BE2C (cell line): ENCODE data around the gene MYCN.
"Not testable (repeated sequence)": the region's sequence is repeated elsewhere in the genome, so short reads cannot be mapped to it uniquely, and the experiment has no call there.

Experiments used
- DNase-seq: peaks from one replicate; pipeline ENCODE4 v3.0.0-alpha.2; 2020
- H3K27me3 ChIP-seq: fragments of 250-450 bp; sonication (Bioruptor Pico); 2 replicates; pipeline ENCODE4 v1.5.1; 2020; ENCODE audit warnings: mild to moderate bottlenecking
- H3K36me3 ChIP-seq: fragments of 250-450 bp; sonication (Bioruptor Pico); 2 replicates; pipeline ENCODE4 v1.5.1; 2020; ENCODE audit warnings: mild to moderate bottlenecking
- H3K4me1 ChIP-seq: fragments of 250-450 bp; sonication (Bioruptor Pico); 2 replicates; pipeline ENCODE4 v1.5.1; 2020
- H3K4me3 ChIP-seq: 2 replicates; pipeline ENCODE4 v1.5.1; 2011; ENCODE audit warnings: low read depth, low read length
- H3K9me3 ChIP-seq: fragments of 250-450 bp; sonication (Bioruptor Pico); 2 replicates; pipeline ENCODE4 v1.5.1; 2020
- TF ChIP-seq, protein P1 (sequence below): IDR thresholded peaks from 2 replicates; pipeline ENCODE4 v1.5.1; 2012; ENCODE audit warnings: mild to moderate bottlenecking, low read depth, low read length

The MYCN gene

DNA sequence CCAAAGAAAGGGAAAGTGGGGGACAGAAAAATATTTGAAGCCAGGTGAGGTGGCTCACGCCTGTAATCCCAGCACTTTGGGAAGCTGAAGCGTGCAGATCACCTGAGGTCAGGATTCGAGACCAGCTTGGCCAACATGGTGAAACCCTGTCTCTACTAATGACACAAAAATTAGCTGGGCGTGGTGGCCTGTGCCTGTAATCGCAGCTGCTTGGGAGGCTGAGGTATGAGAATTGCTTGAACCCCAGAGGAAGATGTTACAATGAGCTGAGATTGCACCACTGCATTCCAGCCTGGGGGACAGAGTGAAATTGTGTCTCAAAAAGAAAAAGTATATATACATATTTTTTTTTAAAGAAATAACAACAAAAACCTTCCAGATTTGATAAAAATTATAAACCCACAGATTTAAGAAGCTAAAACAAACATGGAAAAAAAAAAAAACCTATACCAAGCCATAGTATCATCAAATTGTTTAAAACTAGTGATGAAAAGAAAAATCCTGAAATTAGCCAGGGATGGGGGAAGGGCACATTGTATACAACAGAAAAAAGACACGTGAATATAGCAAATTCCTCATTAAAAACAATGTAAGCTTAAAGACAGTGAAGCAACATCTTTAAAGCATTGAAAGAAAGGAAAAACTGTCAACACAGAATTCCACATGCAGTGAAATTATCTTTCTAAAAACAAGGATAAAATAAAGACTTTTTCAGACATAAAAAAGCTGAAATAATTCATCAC lies 40.4 kb upstream of the MYCN start:
- TF ChIP-seq, protein P1, sequence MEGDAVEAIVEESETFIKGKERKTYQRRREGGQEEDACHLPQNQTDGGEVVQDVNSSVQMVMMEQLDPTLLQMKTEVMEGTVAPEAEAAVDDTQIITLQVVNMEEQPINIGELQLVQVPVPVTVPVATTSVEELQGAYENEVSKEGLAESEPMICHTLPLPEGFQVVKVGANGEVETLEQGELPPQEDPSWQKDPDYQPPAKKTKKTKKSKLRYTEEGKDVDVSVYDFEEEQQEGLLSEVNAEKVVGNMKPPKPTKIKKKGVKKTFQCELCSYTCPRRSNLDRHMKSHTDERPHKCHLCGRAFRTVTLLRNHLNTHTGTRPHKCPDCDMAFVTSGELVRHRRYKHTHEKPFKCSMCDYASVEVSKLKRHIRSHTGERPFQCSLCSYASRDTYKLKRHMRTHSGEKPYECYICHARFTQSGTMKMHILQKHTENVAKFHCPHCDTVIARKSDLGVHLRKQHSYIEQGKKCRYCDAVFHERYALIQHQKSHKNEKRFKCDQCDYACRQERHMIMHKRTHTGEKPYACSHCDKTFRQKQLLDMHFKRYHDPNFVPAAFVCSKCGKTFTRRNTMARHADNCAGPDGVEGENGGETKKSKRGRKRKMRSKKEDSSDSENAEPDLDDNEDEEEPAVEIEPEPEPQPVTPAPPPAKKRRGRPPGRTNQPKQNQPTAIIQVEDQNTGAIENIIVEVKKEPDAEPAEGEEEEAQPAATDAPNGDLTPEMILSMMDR, result no peak

DNA sequence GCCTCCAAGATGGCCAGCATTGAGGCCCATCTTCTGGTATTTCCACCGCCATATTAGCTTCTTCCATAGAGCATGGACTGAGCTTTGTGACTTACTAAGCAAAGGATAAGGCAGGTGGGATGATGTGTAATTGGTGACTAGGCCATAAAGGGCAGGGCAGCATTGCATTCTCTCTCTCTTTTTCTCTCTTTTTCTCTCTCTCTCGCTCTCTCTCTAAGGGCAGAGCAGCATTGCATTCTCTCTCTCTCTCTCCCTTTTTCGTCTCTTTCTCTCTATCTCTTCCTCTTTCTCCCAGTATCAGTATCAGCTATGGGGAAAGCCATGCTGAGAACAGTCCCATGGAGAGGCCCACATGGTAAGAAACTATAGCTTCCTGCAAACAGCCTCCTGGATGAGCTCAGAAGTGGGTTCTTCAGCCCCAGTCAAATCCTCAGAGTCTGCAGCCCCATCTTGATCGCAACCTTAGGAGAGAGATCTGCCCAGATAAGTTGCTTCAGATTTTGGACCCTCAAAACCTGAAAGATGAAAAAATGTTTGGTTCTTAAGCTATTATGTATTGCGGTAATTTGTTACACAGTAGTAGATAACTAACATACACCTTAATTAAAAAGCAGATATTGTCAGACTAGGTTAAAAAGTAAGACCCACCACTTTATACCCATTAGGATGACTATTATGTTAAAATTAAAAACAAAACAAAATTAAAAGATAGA lies 39.1 kb upstream of the MYCN start:
- H3K4me1 ChIP-seq, result no peaks in the 10 kb centered on the region
- no peaks in the 10 kb centered on the region for H3K36me3 ChIP-seq
- TF ChIP-seq, protein P1, result no peak
- no peak for DNase-seq
- no peaks in the 10 kb centered on the region for H3K27me3 ChIP-seq
- no peak overlapping the region for H3K4me3 ChIP-seq
- H3K9me3 ChIP-seq, result no peaks in the 10 kb centered on the region

More for the DNA sequence above, 40.4 kb upstream of the MYCN start:
- H3K4me1 ChIP-seq, result no peaks in the 10 kb centered on the region
- no peaks in the 10 kb centered on the region for H3K27me3 ChIP-seq
- H3K36me3 ChIP-seq, result no peaks in the 10 kb centered on the region
- no peak overlapping the region for H3K4me3 ChIP-seq
- H3K9me3 ChIP-seq, result no peaks in the 10 kb centered on the region
- DNase-seq, result no peak

DNA sequence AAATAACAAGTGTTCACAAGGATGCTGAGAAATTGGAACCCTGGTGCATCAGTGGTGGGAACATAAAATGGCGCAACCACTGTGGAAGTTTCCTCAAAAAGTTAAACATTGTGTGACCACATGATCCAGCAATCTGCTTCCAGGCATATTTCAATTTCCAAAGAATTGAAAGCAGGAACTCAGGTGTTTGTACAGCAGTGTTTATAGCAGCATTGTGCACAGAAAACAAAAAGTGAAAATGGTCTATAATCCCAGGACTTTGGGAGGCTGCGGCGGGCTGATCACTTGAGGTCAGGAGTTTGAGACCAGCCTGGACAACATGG lies 38.6 kb upstream of the MYCN start:
- TF ChIP-seq, protein P1, result no peak
- Histone ChIP-seq H3K4me1 (no peaks in the 10 kb centered on the region), H3K36me3 (no peaks in the 10 kb centered on the region), H3K9me3 (no peaks in the 10 kb centered on the region), H3K4me3 (no peak overlapping the region), H3K27me3 (no peaks in the 10 kb centered on the region)
- no peak for DNase-seq

DNA sequence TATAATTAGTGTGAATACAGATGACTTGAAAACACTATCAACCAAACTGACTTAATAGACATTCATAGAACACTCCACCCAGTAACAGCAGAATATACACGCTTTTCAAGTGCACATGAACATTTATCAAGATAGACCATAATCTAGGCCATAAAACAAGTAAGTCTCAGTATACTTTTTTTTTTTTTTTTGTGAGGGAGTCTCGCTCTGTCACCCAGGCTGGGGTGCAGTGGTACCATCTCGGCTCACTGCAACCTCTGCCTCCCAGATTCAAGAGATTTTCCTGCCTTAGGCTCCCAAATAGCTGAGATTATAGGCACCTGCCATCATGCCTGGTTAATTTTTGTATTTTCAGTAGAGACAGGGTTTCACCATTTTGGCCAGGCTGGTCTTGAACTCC lies 36.4 kb upstream of the MYCN start:
- H3K27me3 ChIP-seq, H3K4me3 ChIP-seq, H3K9me3 ChIP-seq, H3K36me3 ChIP-seq, H3K4me1 ChIP-seq, DNase-seq: not testable (repeated sequence)

DNA sequence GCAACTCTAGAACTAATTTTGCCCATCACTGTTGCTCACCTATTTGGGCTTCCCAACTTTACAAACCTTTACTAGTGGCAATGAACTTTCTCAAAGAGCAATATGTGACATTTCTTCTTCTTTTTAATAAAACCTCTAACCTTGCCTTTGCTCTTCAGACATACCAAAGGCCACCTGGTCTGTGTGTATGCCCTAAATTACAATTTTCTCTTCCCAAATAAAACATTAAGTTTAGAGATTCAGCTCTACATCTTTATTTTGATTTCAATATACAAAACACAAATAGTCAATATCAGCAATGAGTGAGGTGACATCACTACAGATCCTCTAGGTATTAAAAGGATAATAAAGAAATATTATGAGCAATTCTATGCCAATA lies 35.1 kb upstream of the MYCN start:
- Histone ChIP-seq H3K9me3 (no peaks in the 10 kb centered on the region), H3K36me3 (no peaks in the 10 kb centered on the region), H3K27me3 (no peaks in the 10 kb centered on the region), H3K4me1 (no peaks in the 10 kb centered on the region), H3K4me3 (no peak overlapping the region)
- DNase-seq, result no peak
- TF ChIP-seq, protein P1, result no peak

DNA sequence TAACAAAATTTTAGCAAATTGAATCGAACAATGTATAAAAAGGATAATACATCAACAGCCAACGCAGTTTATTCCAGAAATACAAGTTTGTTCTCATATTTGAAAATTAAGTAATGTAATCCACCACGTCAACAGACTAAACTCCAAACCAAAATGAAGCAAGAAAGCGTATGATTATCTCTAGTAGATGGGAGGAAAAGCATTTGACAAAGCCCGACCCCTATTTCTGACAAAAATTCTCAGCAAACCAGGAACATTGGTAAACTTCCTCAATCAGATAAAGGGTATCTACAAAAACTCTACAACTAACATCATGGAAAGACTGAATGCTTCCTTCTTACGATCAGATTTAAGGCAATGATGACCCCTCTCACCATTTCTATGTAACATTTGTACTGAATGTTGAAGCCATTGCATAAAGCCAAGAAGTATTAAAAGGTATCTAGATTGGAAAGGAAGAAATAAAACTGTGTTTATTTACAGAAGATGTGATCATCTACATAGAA lies 34.3 kb upstream of the MYCN start:
- TF ChIP-seq, protein P1, result no peak
- H3K27me3 ChIP-seq, result no peaks in the 10 kb centered on the region
- no peak for DNase-seq

More for the DNA sequence above, 34.3 kb upstream of the MYCN start:
- Histone ChIP-seq H3K4me1 (no peaks in the 10 kb centered on the region), H3K36me3 (no peaks in the 10 kb centered on the region), H3K4me3 (no peak overlapping the region), H3K9me3 (no peaks in the 10 kb centered on the region)
